Small intestine (tissue), 7 donors: ENCODE data around the gene HDAC10. TPM values are rescaled to one million over a fixed set of nuclear protein-coding genes. Genes with fewer than 3 reads are reported as not detected.
A peak's percentile ranks its signal among the peaks of the same experiment; 100 is the strongest.

Experiments used
- DNase-seq, 2 donors: peaks; one replicate each; pipeline versions ENCODE4 v3.0.0 to v3.0.0-alpha.2; 2013
- FAIRE-seq: peaks from 2 replicates; lab custom pipeline; 2012; peaks lifted over from hg19 to GRCh38; lab: Jason Lieb, UNC
- H3K27ac ChIP-seq, 3 donors: one replicate each; pipeline ENCODE4 v1.5.1; 2013; ENCODE audit warnings: low read length in 2 of 3, mild to moderate bottlenecking in 2 of 3, control low read depth in 1 of 3, inconsistent platforms in 1 of 3, low read depth in 1 of 3, moderate library complexity in 1 of 3
- H3K27me3 ChIP-seq, 3 donors: one replicate each; pipeline ENCODE4 v1.6.1; 2013; ENCODE audit warnings: low read length in 3 of 3, inconsistent platforms in 1 of 3; ENCODE audit not compliant: control insufficient read depth in 3 of 3, insufficient read depth in 3 of 3
- H3K36me3 ChIP-seq, 3 donors: one replicate each; pipeline ENCODE4 v1.6.1; 2013; ENCODE audit warnings: low read length in 3 of 3, inconsistent platforms in 1 of 3, low read depth in 1 of 3, mild to moderate bottlenecking in 1 of 3, moderate library complexity in 1 of 3; ENCODE audit not compliant: control insufficient read depth in 3 of 3, insufficient read depth in 2 of 3
- H3K4me1 ChIP-seq, 3 donors: one replicate each; pipeline ENCODE4 v1.6.1; 2013; ENCODE audit warnings: low read length in 2 of 3, inconsistent platforms in 1 of 3, low read depth in 1 of 3, mild to moderate bottlenecking in 1 of 3, moderate library complexity in 1 of 3; ENCODE audit not compliant: control insufficient read depth in 3 of 3, insufficient read depth in 2 of 3
- H3K4me3 ChIP-seq, 3 donors: one replicate each; pipeline ENCODE4 v1.5.1; 2013; ENCODE audit warnings: low read length in 3 of 3, control low read depth in 1 of 3, inconsistent platforms in 1 of 3, low read depth in 1 of 3, mild to moderate bottlenecking in 1 of 3, moderate library complexity in 1 of 3
- H3K9me3 ChIP-seq, 2 donors: one replicate each; pipeline ENCODE4 v1.6.1; 2013; ENCODE audit warnings: low read depth in 1 of 2, low read length in 1 of 2; ENCODE audit not compliant: control insufficient read depth in 2 of 2, insufficient read depth in 1 of 2
- WGBS, 3 donors: extraction: QIAGEN DNeasy Blood & Tissue Kit; methylation state at CpG; one replicate each; pipeline ENCODE4 v1.1.7; 2013; 5-methylcytosine and 5-hydroxymethylcytosine counted together
- polyA plus RNA-seq, 4 donors: library from polyadenylated mRNA; stranded (reverse) in 3 of 4; unstranded in 1 of 4; fragments of 200-250 nt in 3 of 4; fragments of 120-200 nt in 1 of 4; gene quantifications; one replicate each; pipeline versions ENCODE4 v1.2.1 to v1.2.3, GENCODE V29; 2013
- donor health status: healthy with polysubstance abuse.
- donor health status: control.
- donor health status: control.
- donor health status: Bipolar disorder and iron deficiency.
- donor health status: healthy.

Gene HDAC10
- polyA plus RNA-seq, 4 donors: 15.9 to 53.1 (median 27.5) TPM

DNA sequence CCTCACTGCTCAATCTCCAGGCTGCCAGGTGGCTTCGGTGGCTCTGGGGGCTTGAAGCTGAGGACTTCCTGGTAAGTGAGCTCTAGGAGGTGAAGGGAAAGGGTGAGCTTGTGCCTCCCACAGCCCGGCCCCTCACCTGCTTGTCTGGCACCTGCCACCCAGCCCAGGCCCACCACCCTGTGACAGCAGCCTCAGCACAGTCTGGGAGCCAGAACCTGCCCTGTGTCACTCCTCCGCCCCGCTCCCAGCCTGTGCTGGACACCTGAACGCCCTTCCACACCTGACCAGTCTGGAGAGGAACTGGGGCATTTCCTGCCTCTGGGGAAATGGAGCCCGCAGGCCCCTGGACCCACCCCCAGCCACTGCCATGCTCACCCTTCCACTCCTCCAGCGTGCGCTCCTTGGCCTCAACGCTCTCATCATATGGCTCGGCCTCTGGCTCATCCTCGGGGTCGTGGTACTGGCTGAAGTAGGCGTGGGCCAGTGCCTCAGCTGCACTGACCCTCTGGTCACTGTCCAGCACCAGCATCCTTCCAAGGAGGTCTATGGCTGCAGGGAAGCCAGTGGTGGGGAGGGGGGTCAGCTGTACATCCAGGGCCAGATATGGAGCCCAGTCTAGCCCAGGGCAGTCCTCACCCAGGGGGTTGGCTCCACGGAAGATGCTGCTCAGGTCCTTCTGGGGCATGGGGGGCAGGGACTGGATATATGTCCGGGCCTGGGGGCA, 14.0 kb upstream of the HDAC10 start:
- WGBS, 3 donors: 60 to 78% (median 67%) methylated on average over 15 of the region's 15 CpGs
- Histone ChIP-seq H3K36me3 (no peaks in the 10 kb centered on the region), H3K9me3 (no peaks in the 10 kb centered on the region), H3K4me1 (peaks cover 0 to 16% (median 4%) of the 10 kb centered on the region in 3 donors), H3K4me3 (no peak overlapping the region), H3K27me3 (peaks cover 4 to 71% (median 9%) of the 10 kb centered on the region in 3 donors), H3K27ac (no peak overlapping the region)
- FAIRE-seq (no peak), DNase-seq (no peak)

DNA sequence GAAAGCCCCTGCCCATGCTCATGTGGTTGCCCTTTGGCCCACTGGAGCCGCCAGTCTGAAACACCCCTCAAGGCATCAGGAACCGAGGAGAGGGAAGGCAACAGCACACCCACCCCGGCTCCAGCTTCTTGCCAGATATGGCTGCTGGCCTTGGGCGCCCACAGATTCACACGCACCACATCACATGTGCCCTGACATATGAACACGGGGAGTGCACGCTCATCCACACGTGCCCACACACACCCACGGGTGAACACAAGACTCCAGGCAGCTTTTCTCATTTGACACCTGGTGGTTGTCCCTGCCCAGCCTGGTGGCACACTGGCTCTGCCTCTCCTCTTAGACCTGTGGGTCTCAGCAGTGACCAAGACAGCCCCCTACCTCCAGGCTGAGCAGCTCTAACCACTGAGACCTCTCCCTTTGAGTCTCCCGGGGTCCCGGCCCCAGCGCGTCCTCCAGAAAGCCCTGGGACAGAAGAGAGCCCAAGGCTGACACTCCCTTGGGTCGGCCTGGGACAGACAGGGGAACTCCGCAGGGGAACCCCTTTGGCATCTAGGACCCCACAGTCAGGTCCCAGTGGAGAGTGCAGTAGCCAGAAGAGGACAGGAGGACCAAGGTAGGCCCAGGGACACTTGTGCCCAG, 13.2 kb upstream of the HDAC10 start:
- Histone ChIP-seq H3K27ac (no peak overlapping the region), H3K4me3 (no peak overlapping the region), H3K27me3 (peaks cover 4 to 67% (median 9%) of the 10 kb centered on the region in 3 donors), H3K9me3 (no peaks in the 10 kb centered on the region), H3K36me3 (no peaks in the 10 kb centered on the region), H3K4me1 (peaks cover 0 to 11% (median 0%) of the 10 kb centered on the region in 3 donors)
- 64 to 80% (median 68%) methylated on average over 15 of the region's 15 CpGs for WGBS, 3 donors
- FAIRE-seq (no peak), DNase-seq (no peak)

GRCh38 chr22:50262973-50263617, 12.0 kb upstream of the HDAC10 start:
- 46 to 64% (median 59%) methylated on average over 9 of the region's 9 CpGs for WGBS, 3 donors
- no peak for FAIRE-seq
- Histone ChIP-seq H3K4me3 (no peak overlapping the region), H3K27ac (no peak overlapping the region), H3K9me3 (no peaks in the 10 kb centered on the region), H3K4me1 (peaks cover 0 to 9% (median 0%) of the 10 kb centered on the region in 3 donors), H3K36me3 (no peaks in the 10 kb centered on the region), H3K27me3 (peaks cover 4 to 56% (median 9%) of the 10 kb centered on the region in 3 donors)
- no peak for DNase-seq

DNA sequence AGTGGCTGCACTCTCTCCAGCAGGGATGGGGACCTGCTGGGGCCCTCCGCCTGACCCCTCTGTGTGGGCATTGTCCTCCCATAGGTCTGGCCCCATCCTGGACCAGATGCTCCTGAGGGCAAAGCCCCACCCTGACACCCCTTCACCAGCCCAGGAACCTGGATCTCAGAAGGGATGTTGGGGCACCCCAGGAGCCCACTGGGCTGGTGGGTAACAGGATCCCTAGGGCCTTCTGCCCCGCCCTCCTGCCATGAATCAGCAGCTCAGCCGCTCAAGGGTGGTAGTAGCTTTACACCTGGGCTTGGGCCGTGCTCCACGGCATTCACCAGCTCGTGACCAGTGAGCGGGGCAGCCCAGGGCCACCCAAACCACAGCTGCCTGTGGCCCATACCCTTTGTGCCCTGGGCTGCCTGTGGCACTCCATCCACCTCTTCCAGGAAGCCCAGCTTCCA, 11.4 kb upstream of the HDAC10 start:
- Histone ChIP-seq H3K4me1 (peaks cover 0 to 7% (median 0%) of the 10 kb centered on the region in 3 donors), H3K36me3 (no peaks in the 10 kb centered on the region), H3K4me3 (no peak overlapping the region), H3K9me3 (no peaks in the 10 kb centered on the region), H3K27ac (no peak overlapping the region), H3K27me3 (peaks cover 4 to 53% (median 9%) of the 10 kb centered on the region in 3 donors)
- 33 to 58% (median 43%) methylated on average over 7 of the region's 7 CpGs for WGBS, 3 donors
- DNase-seq: no peak
- FAIRE-seq: no peak

DNA sequence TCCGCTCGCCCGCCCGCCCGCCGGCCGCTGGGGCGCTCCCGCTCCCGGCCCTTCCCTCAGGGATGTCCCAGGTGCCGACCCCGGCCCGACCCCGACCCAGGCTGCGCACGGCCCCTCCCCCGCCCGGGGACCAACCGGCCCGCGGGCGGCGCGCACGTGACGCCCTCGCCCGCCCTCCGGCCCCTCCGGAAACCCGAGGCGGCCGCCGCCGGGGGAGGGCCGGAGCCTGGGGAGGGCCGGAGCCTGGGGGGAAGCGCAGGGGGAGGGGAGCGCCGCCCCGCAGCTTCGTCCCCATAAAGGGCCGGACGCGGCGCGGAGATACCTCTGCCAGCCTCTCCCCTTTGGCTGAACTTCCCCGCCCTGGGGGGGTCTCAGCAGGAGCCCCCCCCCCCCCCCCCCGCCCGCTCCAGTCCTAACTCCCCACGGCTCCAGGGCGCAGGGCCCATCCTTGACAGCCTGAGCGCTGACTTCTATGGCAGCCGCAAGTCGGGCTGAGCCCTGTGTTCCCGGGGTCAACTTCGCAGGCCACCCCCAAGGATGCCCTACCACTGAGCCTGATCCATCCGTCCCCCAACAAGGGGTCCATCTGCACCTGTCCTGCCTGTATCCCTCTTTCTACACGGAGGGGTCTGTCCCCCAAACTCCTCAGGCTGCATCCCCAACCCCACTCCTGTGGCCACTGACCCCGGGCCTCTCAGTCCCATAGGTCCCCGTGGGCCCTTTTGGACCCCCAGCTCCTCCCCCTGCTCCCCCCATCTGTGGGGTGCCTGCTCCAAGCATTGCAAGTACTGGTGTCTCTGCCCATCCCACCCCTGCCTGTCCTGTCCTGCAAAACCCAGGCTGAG, 10.8 kb upstream of the HDAC10 start, which contains the start of gene MAPK12:
TSS of gene MAPK12 (minus strand) at position 69 of the 845 bp plus-strand sequence. CDS start 174 bp downstream, outside the sequence.
- Histone ChIP-seq H3K27me3 (peaks cover 4 to 46% (median 9%) of the 10 kb centered on the region in 3 donors), H3K4me3 (peak within 1 kb of the TSS; percentile 24 to 45 (median 38)), H3K36me3 (no peaks in the 10 kb centered on the region), H3K27ac (no peak within 1 kb of the TSS), H3K4me1 (peaks cover 0 to 4% (median 0%) of the 10 kb centered on the region in 3 donors), H3K9me3 (no peaks in the 10 kb centered on the region)
- no peak for DNase-seq
- no peak for FAIRE-seq
- WGBS, 3 donors: 3 to 6% (median 4%) methylated on average over 22 to 61 of the region's 61 CpGs

DNA sequence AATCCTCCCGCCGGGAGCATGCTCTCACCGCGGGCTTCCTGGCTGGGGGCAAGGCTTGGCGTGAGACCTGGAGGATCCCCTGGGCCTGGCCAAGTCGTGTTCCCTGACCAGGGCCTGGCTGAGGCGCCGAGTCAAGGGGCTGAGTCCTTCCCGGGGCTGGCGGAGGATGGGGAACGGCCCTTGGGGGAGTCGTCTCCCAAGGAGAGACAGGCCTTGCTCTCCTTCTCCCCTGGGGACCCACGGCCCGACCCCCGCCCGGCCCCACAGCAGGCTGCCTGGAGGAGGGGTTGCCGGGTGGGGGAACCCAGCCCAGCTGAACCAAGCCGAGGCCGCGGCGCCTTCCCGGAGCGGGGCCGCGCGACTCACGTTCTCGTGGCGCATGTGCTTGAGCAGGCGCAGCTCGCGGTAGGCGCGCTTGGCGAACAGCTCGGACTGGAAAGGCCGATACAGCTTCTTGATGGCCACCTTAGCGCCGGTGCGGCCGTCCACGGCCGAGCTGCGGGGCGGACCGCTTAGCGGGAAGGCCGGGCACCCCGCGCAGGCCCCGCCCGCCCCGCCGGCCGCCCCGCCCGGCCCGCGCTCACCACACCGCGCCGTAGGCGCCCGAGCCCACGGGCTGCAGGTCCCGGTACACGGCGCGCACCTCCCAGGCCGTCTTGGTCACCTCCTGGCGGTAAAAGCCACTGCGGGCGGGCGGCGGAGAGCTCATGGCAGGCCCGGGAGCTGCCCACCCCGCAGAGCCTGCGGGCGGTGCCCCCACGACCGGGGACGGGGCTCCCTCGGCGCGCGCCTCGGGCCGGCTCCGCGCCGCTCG, 9.9 kb upstream of the HDAC10 start:
- H3K36me3 ChIP-seq: peaks cover 0 to 2% (median 0%) of the 10 kb centered on the region in 3 donors
- H3K9me3 ChIP-seq: no peaks in the 10 kb centered on the region
- H3K27ac ChIP-seq: no peak overlapping the region
- no peak for FAIRE-seq
- H3K27me3 ChIP-seq: peaks cover 4 to 38% (median 9%) of the 10 kb centered on the region in 3 donors
- peak in 1 of 2 donors; percentile 69 for DNase-seq
- H3K4me1 ChIP-seq: peaks cover 0 to 4% (median 0%) of the 10 kb centered on the region in 3 donors
- 0 to 1% (median 0%) methylated on average over 34 to 92 of the region's 92 CpGs for WGBS, 3 donors
- H3K4me3 ChIP-seq: peak overlapping the region; percentile 24 to 45 (median 38)

DNA sequence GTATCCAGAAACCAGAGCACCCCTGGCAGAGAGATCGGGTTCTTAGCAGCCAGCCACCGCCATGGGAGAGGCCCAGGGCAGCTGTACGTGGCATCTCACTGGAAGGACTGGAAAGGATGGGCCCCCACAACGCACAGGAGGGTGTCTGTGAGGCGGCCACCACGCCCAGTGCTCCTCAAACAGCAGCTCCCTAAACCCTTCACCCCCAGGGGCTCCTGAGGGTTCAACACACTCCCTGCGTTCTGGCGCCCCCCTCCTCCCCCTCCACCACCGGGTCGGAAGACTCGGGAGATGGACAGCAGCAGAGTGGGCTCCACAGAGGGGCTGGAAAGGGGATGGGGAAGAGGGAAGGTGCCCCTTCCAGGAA, 9.4 kb upstream of the HDAC10 start:
- WGBS, 3 donors: 0 to 28% (median 19%) methylated on average over 5 to 11 of the region's 11 CpGs
- Histone ChIP-seq H3K36me3 (peaks cover 0 to 5% (median 0%) of the 10 kb centered on the region in 3 donors), H3K27me3 (peaks cover 4 to 36% (median 9%) of the 10 kb centered on the region in 3 donors), H3K4me3 (peak overlapping the region in 1 of 3 donors; percentile 24), H3K9me3 (no peaks in the 10 kb centered on the region), H3K27ac (no peak overlapping the region), H3K4me1 (peaks cover 0 to 4% (median 0%) of the 10 kb centered on the region in 3 donors)
- DNase-seq (no peak), FAIRE-seq (no peak)
